Brain microvascular endothelial cell (primary cell): Measurements from ENCODE around the gene COPS3.

Experiments
- DNase-seq: peaks from one replicate; pipeline ENCODE4 v3.0.0-alpha.2; 2020
- H3K27ac ChIP-seq: fragments of 250-450 bp; sonication (Bioruptor Pico); 2 replicates; pipeline ENCODE4 v1.5.1; 2020; ENCODE audit warnings: mild to moderate bottlenecking, moderate library complexity
- H3K27me3 ChIP-seq: fragments of 250-450 bp; sonication (Bioruptor Pico); replicated peaks from 2 replicates; pipeline ENCODE4 v1.5.1; 2020; ENCODE audit warnings: mild to moderate bottlenecking
- H3K36me3 ChIP-seq: fragments of 250-450 bp; sonication (Bioruptor Pico); replicated peaks from 2 replicates; pipeline ENCODE4 v1.5.1; 2020; ENCODE audit warnings: mild to moderate bottlenecking
- H3K4me3 ChIP-seq: 2 replicates; pipeline ENCODE4 v1.5.1; 2011; ENCODE audit warnings: low read depth, mild to moderate bottlenecking, control low read depth, low read length, moderate library complexity
- in situ Hi-C: cut with HindIII; loops from 2 replicates; pipeline ENCODE4 v1.10.0; 2017; ENCODE audit warnings: low sequenced_read_pairs, low pct_ligation_motif_present
- TF ChIP-seq, protein P1 (sequence below): IDR thresholded peaks from 2 replicates; pipeline ENCODE4 v1.5.1; 2011; ENCODE audit warnings: low read depth, mild to moderate bottlenecking, moderate library complexity, low read length, control low read depth, inconsistent platforms; ENCODE audit errors: missing control alignments

Gene COPS3

DNA sequence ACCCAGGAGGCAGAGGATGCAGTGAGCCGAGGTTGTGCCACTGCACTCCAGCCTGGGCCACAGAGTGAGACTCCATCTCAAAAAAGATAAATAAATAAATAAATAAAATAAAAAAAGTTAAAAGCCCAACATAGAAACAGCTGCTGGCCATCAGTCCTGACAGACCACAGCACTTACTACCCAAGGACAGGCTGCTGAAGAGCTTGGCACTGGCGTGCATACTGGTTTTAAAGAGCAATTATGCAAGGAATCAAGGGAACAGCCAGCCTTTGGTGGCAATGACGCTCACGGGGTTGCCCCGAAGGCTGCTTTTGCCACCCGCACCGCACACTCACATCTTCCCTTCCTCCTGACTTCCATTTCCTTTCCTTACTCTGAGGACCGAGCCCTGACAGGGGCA lies 79.1 kb downstream of the COPS3 start:
- Histone ChIP-seq H3K4me3 (no peak overlapping the region), H3K27me3 (no peaks in the 10 kb centered on the region), H3K36me3 (no peaks in the 10 kb centered on the region), H3K27ac (no peak overlapping the region)
- TF ChIP-seq, protein P1, sequence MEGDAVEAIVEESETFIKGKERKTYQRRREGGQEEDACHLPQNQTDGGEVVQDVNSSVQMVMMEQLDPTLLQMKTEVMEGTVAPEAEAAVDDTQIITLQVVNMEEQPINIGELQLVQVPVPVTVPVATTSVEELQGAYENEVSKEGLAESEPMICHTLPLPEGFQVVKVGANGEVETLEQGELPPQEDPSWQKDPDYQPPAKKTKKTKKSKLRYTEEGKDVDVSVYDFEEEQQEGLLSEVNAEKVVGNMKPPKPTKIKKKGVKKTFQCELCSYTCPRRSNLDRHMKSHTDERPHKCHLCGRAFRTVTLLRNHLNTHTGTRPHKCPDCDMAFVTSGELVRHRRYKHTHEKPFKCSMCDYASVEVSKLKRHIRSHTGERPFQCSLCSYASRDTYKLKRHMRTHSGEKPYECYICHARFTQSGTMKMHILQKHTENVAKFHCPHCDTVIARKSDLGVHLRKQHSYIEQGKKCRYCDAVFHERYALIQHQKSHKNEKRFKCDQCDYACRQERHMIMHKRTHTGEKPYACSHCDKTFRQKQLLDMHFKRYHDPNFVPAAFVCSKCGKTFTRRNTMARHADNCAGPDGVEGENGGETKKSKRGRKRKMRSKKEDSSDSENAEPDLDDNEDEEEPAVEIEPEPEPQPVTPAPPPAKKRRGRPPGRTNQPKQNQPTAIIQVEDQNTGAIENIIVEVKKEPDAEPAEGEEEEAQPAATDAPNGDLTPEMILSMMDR, result no peak
- DNase-seq, result no peak
- in situ Hi-C loops, result no loop called here

DNA sequence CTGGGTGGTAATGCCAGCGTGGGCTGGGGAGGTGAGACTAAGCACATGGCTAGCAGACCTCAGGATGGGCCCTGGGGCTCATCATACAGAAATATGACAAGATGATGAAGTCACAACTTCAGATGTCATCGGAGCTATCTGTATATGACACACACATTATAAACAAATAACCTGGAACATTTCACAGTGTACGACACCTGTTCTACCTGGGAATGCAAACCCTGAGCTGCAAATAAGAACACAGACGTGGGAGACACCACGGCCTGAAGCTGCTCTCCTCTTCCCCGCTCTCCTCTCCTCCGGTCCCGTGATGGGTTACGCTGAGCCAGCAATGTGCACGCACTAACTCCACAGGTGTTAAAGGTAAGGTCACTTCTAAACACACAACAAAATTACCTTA lies 79.8 kb downstream of the COPS3 start:
- in situ Hi-C loops, result no loop called here
- H3K27me3 ChIP-seq, result no peaks in the 10 kb centered on the region
- no peak for DNase-seq
- H3K4me3 ChIP-seq, result no peak overlapping the region
- TF ChIP-seq, protein P1, result no peak
- no peak overlapping the region for H3K27ac ChIP-seq
- H3K36me3 ChIP-seq, result no peaks in the 10 kb centered on the region

DNA sequence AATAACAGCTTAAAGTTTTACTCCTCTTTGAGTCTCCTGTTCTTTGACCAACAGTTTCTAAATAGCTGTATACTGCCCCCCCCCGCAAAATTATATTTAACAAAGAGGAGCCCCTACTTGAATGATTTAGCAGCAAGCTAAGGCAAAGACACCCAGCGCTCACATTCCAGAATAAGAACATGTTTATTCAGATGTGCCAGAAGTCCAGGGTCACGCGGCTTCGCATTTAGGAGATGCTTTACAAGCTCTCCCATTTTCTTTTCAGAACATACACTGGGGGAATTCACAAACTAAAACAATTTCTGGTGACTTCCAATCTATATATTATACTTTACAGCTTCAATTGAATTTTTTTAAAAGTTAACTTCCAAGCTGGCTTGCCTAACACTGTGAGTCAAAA lies 80.2 kb downstream of the COPS3 start:
- TF ChIP-seq, protein P1, result no peak
- no peak overlapping the region for H3K27ac ChIP-seq
- no peak for DNase-seq
- H3K36me3 ChIP-seq, result no peaks in the 10 kb centered on the region
- no peaks in the 10 kb centered on the region for H3K27me3 ChIP-seq
- in situ Hi-C loops, result no loop called here
- H3K4me3 ChIP-seq, result no peak overlapping the region

DNA sequence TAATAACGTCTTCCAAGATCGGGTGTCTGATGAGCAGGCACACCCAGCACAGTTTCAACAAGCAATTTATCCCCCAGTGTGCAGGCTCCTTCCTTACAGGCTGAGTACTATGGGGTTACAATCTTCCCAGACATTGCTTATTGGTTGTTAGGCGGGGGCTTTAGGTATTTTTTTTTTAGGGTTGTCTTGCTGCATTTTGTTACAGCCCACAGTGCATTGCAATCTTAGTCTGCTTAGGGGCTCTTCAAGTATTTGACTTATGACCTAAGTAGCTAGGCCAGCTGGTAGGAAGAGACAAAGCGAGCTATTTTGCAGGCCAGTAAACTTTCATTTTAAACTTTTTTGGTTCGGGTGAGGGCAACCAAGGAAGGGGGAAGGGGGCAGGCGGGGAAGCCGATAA lies 80.7 kb downstream of the COPS3 start:
- in situ Hi-C loops, result no loop called here
- TF ChIP-seq, protein P1, result no peak
- no peak for DNase-seq
- no peaks in the 10 kb centered on the region for H3K36me3 ChIP-seq
- no peak overlapping the region for H3K27ac ChIP-seq
- H3K27me3 ChIP-seq, result no peaks in the 10 kb centered on the region
- no peak overlapping the region for H3K4me3 ChIP-seq

DNA sequence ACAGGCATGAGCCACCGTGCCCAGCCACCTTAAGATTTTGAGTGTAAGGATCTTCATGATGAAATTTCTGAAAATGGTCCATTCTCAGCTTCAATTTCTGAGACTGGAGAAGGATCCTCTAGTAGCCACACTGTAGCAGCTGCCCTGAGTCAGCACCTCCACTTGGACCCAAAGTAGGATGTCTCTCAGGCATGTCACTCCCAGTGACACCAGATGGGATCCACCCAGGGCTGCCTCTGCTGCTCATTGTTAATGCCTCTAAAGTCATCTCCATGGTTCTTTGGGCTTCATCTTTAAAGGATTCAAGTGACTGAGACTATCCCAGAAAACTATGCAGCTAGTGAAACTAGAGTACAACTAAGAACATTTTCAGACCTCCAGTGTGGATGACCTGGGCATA lies 82.8 kb downstream of the COPS3 start:
- TF ChIP-seq, protein P1, result no peak
- DNase-seq, result no peak
- in situ Hi-C loops, result no loop called here
- Histone ChIP-seq H3K4me3 (no peak overlapping the region), H3K27me3 (no peaks in the 10 kb centered on the region), H3K36me3 (no peaks in the 10 kb centered on the region), H3K27ac (no peak overlapping the region)

DNA sequence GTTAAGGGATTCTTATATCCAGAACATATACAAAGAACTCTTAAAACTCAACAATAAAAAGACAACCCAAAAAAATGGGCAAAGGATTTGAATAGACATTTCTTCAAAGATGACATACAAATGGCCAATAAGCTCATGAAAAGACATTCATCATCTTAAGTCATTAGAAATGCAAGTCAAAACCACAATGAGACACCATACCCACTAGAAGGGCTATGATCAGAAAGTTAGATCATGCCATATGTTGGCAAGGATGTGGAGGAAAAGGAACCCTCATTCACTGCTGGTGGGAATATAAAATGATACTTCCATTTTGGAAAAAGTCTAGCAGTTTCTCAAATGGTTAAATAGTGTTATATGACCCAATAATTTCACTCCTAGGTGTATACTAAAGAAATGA lies 84.3 kb downstream of the COPS3 start:
- no peak overlapping the region for H3K4me3 ChIP-seq
- no peak overlapping the region for H3K27ac ChIP-seq
- H3K36me3 ChIP-seq, result no peaks in the 10 kb centered on the region
- in situ Hi-C loops, result no loop called here
- no peaks in the 10 kb centered on the region for H3K27me3 ChIP-seq
- DNase-seq, result no peak
- TF ChIP-seq, protein P1, result no peak
